Hindlimb muscle (tissue), 1 donor: Measurements from ENCODE around the gene MTG2. TPM values are rescaled to one million over a fixed set of nuclear protein-coding genes. Genes with fewer than 3 reads are reported as not detected.

ENCODE experiments used
- DNase-seq: peaks from one replicate; pipeline ENCODE4 v3.0.0-alpha.2; 2013
- polyA plus RNA-seq: library from polyadenylated mRNA; unstranded; fragments of 120-200 nt; gene quantifications from one replicate; pipeline ENCODE4 v1.2.1, GENCODE V29; 2013; ENCODE audit not compliant: insufficient read length

The MTG2 gene
- polyA plus RNA-seq, 1 donor: 35.7 TPM

GRCh38 chr20:62222266-62222850, 39.5 kb downstream of the MTG2 start:
- DNase-seq: no peak

DNA sequence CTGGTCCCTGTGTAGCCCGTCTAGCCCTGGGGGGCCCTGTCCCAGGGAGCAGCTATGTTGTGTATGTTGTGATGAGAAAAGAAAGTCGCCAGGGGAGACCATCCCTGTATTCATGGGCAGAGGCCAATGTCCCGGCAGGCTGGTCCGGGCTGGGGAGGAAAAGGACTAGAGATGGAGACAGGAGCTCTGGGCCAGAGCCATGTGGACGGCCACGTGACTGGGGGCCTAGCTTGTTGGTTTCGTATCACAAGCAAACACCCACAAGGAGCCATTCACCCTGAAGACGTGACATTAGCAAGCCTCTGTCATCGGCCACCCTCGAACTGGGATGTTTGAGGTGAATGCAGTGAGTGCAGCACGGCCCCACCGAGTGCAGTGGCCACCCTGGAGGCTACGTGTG, 40.1 kb downstream of the MTG2 start:
- DNase-seq: no peak

DNA sequence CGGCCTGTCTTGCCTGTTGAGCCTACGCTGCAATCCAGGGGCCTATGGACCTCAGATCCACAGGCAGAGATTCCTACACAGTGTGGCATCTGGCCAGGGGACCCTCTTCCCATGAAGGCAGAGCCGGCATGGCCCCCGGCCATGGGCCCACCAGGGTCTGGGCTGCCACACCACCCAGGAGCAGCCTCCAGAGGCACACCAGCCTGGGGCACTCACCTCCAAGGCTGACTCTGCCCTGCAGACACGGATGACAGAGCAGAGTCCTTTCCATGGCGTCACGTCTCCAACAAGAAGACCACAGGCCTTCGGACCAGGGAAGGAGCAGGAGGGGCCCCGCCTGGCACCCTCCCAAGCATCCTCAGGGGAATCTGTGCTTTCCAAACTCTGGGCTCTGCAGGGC, 40.7 kb downstream of the MTG2 start:
- DNase-seq: no peak

GRCh38 chr20:62224113-62224855, 41.5 kb downstream of the MTG2 start:
- no peak for DNase-seq

GRCh38 chr20:62225026-62225425, 42.2 kb downstream of the MTG2 start:
- DNase-seq: no peak

GRCh38 chr20:62225820-62226635, 43.2 kb downstream of the MTG2 start:
- no peak for DNase-seq

DNA sequence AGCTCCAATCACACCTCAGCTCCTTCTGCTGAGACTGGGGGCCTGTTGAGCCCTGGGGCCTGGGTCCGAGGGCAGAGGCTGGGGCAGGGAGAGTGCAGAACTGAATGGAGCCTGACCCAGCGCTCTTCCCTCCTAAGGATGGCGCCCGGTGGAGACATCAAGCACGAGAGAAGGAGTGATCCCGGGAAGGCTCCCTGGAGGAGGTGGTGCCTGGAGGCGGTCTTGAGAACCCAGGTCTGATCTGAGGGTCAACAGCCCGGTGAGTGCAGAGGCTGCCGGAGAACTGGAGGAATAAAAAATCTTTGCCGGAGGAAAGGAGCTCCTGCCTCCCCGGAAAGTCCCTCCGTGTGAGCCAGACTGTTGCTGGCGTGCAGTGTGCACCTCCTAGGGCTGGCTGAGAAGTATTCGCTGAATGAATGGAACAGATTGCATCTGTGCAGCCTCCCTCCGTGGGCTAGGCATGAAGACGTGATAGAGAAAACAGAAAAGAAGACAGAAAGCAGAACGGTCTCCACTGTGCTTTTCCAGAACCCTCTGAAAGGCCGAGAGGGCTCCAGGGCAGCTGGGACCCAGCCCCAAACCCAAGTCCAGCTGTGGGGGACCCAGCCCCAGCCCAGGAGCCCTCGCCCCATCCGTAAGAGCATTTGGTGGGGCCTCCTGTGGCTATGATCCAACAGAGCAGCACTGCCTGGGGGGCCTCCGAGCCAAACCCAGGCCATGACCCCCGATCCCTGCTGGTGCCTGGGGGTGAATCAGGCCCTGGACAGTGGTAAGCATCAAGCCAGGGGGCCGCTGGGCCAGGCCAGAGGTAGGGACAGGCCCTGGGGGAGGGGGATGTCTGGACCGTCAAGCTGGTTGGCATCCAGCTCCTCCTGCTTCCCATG, 44.1 kb downstream of the MTG2 start:
- no peak for DNase-seq

DNA sequence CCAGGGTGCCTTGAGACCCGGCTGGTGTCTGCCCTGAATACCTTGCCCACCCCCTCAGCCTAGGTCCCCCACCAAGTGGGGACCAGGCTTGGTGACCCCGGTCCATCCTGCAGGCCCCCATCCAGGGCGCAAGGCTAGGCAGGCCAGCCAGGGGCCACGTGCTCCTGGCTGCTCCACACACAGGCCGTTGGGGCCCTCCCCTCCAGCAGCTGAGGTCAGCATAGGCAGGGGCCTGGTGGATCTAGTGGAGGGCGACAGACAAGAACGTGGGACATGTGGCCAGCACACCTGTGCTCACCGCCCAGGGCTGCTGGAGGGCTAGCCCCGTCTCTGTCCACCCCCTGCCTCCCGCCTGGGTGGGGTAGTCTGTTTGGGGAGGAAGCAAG, 44.8 kb downstream of the MTG2 start:
- DNase-seq: no peak

DNA sequence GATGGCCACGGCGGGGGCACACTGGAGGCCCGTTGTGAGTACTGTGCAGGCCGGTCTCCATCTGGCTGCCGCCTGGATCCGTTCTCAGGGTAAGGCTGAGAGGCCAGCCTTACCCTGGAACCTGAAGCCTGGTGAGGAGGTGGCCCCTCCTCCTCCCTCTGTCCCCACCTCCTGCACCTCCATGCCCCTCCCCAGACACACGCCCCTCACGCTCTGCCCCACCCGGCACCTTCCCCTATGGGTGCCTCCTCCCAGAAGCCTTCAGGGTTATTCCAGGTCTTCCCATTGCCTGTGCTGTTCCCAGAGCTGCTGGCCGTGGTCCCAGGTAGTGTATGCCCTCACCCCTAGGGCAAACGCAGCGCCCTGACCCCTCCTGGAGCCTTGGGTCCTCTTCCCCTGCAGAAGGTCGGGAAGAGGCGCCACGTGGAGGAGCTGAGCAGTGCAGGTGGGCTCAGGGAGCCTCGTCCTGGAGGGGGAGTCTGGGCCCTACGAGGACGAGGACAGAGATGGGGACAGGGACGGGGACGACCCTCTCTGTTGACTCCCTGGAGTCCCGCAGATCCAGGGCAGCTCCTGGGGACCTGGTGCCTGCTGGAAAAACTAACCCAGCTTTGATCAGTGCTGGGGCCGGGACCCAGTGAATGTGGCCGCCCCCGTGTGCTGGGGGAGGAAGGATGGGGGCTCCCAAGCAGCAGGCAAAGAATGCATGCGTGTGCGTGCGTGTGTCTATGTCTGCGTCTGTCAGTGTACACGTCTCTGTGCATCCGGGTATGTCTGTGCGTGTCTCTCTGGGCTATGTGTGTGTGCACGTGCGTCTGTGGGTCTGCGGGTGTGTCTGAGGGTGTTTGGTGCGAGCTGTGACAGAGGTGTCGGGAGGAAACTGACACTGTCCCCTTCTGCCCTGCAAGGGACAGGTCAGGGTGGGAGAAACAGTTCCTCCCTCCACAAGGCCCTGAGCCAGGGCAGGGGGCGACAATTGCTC, 45.4 kb downstream of the MTG2 start:
- no peak for DNase-seq

- no peak for DNase-seq
Measured at GRCh38 chr20:62228982-62229545, 46.2 kb downstream of the MTG2 start.

DNA sequence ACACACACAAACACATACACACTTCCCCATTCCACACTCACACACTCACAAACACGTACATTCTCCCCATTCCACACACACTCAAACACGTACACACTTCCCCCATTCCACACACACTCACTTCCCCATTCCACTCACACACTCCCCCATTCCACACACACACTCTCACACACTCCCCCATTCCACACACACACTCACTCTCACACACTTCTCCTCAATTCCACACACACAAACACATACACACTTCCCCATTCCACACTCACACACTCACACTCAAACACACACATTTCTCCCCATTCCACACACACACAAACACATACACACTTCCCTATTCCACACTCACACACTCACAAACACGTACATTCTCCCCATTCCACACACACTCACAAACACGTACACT, 46.8 kb downstream of the MTG2 start:
- no peak for DNase-seq

DNA sequence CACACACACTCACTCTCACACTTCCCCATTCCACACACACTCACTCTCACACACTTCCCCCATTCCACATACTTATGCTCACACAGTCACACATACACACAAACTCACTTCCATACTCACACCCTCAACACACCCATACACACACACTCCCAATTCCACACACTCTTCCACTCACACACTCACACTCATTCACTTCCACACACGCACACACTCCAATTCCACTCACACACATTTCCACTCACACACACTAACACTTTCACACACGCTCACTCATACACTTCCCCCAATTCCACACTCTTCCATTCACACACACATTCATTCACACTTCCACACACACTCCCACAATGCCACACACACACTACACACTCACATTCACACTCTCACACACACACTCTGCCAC, 47.4 kb downstream of the MTG2 start:
- DNase-seq: no peak

DNA sequence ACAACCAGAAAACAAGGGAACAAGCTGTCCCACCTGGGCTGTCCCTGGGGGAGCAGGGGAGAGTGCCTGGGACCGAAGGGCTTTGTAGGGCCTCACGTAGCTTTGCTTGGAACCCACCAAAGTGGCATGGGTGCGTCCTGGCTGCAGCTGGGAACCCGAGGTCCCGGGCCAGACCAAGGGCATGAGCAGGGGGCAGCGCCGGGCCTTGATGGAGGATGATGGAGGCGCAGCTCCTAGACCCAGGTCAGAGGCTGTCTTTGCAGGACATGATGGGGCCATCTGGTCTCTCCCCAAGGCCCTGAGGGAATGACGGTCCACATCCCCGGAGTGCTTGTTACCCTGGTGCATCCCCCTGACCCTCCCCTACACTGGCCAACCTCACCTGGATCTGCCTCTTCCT, 47.9 kb downstream of the MTG2 start:
- DNase-seq: no peak

DNA sequence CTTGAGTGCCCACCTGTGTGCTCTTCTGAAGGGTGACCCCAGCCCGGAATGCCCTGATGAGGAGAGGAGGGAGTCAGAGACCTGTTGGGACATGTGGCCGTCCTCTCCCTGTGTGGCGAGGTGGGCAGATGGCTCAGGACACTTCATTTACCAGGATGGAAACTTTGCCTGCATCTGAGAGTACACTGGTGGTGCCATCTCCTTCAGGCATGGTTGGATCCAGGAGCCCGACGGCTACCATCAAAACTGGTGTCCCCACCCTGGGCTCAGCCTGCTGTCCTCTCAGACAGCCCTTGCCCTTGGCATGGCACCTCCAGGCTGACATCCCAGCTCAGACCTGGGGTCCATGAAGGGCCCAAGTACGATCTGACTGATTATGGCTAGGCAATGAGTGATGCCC, 48.5 kb downstream of the MTG2 start:
- DNase-seq: no peak

DNA sequence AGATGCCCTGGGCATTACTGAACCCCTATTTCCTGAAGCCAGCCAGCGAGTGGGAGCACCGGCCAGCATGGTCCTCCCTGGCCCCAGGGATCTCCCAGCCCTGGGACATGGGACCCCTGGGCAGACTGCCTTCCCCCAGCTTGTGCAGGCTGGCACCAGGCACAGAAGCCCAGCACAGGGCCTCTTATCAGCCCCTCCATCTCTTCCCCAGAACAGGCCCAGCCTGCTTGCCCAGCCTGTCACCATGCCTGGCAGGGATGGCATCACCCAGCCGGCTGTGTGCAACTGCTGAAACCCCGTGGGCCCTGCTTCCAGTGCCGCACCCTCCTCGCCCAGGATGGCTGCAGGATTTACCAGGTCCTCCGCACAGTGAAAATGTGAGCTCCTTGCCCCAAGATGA, 49.4 kb downstream of the MTG2 start:
- no peak for DNase-seq

- no peak for DNase-seq
Measured at GRCh38 chr20:62232770-62233645, 50.2 kb downstream of the MTG2 start.

DNA sequence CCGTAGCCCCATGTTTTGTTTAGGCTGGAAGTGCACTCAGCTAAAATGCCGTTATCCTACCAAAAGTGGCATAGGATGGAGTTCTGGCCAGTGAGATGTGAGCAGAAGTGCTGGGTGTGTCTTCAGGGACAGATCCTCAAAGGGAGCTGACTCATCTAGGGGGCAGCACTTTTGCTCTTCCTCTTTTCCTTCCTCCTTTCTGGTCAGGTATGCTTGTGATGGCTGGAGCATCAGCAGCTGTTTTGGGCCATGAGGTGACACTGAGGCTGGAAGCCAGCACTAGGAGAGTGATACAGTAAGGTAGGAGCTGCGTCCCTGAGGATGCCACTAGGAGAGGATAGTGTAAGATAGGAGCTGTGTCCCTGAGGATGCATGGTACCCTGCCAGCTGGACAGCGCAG, 50.9 kb downstream of the MTG2 start:
- DNase-seq: no peak

- DNase-seq: no peak
Measured at GRCh38 chr20:62234339-62234738, 51.5 kb downstream of the MTG2 start.

- no peak for DNase-seq
Measured at GRCh38 chr20:62235001-62235776, 52.4 kb downstream of the MTG2 start.
